CD4-positive, alpha-beta T cell treated with Interleukin-6 at 100 ng/mL for 8 hours (primary cell): Measurements from ENCODE around the gene KIRREL3.

ENCODE experiments used
- DNase-seq: peaks from one replicate; pipeline ENCODE4 v3.0.0-alpha.2; 2020; ENCODE audit warnings: mixed read lengths, low spot score

KIRREL3 gene

DNA sequence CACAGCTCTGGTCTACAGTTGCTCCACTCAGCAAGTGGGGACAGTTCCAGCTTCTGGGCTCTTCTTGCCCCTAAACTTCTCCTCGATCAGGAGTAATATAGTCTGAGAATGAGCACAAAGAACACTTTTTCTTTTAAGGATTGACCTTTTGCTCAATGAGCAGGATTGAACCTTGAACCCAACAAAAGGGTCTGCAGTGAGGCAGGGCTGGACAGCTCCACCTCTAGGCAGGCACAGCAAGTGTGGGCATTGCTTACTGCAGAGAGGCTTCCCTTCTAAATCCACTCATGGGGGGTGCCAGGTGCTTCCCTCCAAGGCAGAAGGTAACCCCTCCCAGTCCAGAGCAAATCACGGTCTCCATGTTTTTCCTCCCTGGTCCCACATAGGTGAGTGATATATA, 365.6 kb downstream of the KIRREL3 start:
- no peak for DNase-seq

DNA sequence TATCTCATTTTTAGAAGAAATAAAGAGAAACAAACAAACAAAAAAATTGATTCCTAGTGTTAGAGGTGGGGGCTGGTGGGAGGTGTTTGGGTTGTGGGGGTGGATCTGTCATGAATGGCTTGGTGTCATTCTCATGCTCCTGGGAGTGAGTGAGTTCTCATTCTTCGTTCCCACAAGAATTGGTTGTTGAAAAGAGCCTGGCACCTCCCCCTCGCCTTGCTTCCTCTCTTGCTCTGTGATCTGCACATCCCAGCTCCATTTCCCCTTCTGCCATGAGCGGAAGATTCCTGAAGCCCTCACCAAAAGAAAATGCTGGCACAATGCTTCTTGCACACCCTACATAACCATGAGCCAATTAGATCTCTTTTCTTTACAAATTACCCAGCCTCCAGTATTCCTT, 367.2 kb downstream of the KIRREL3 start:
- DNase-seq, result no peak

DNA sequence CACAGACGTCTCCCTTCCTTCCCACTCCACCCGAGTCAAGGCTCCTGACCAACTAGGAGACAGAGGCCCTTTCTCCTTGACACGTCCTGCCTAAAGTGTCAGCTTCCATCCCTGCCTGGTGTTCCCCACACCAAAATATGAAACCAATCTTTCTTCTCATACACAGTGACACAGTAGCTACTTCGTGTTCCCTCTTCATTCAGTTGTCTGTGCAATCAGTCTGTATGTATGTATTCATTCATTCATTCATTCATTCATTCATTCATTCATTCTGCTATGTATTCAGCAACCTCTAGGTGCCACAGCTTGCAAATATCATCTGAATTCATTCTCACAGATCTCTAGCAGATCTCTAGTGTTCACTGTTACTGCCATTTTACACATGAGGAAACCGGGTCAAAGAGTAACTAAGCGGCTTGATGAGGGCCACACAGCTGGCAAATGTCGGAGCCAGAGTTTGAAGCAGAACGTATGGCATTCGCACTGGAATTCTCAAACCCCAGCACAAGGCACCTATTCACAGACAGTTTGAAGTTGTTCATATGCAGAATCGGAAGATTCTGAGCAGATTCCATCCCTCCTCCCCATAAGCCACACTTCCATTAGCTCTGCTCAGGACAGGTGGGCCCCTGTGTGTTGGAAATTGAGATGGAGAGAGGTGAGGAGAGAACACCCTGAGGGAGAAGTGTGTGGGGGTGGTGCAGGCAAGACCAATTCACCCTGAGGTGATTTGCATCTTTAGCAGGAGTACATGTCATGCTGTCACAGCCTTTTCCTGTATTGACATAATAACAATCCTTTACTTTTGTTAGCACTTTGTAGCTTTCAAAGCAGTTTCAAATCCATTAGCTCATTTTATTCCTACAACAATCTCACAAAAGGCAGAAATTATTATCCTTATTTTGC, 369.4 kb downstream of the KIRREL3 start:
- no peak for DNase-seq

DNA sequence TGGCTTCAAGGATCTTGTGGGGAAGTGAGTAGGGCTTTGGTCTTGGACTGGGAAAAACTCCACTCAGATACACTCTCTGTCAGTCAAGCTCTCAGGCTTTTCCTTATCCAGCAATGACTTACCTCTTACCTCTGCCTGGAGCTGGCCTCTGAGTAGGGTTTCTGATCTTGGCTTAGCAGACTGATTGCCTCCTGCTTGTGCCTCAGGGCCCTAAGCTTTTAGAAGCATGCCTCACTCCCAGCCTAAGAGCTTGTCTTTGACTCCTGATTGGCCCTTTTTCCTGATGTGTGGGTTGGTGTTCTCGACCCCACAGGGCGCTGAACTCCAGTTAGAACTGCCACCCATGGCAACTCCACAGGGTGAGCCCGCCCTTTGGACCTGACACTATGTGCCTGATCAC, 370.1 kb downstream of the KIRREL3 start:
- DNase-seq, result no peak

DNA sequence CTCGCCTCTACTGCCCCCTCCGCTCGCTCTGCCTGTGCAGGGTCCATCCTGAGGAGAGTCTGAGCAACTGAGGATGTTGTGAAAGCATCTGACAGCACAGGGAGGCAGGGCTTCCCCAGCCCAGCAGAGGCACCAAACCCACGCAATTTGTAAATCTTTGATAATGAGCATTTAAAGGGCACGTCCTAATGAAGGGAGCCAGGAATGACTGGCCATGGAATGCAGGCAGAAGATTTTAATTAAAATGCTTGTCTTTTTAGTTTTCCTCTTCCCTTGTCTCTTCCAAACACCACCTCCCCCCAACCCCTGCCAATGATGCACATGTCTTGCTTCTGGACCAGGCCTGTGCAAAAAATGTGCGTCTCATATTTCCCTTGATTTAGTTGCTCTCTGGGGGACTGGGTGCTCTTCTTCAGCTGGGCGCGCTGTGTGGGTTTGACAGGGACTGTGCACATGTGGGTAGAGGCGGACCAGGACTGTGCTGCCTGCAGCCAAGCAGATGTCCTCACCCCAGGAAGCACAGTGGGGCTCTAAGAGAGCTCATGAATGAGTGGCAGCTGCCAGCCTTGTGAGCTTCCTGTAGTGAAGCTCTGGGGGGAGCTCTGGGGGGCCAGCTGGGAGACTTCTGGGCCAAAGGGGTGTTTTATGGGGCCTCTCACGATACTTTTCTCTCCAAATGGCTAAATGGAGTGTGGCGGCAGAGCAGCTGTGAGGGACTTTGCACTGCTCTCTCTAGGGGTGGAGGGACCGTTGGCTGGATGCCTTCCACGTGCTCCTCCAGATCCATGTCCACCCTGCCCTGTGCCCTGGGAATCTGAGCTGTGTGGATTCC, 371.6 kb downstream of the KIRREL3 start:
- DNase-seq, result no peak

DNA sequence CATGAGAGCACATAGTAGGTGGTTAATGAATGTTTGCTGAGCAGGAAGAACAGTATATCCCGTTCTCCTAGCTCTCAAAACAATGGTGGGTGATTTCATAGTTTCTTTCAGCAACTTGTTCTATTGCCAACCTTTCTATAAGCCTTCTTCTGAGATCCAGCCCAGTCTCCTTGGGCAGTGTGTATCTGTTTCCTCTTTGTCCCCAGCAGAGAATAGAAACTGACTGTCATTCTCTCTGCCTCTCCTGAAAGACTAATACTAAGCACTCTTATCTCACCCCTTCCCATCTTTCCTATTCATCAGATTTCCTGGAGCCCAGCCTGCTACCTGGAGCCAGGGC, 372.1 kb downstream of the KIRREL3 start:
- no peak for DNase-seq

DNA sequence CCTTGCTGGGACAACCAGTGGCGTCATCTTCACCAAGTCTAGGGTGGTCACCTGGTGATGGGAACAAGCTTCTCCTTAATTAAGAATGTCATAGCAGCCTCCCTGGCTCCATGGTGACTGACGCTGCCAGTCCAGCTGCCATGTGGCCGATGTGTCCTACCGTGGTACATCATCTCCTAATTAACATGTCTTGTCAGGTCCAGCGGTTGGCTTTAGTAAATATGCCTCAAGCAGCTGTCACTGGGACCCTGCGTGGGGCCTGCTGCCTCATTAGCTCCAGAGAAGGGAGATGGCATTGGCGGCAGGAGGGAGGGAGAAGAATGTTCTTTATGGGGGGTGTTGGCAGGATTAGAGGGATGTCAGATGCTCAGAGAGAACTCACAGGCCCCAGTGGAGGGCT, 373.1 kb downstream of the KIRREL3 start:
- DNase-seq, result no peak

DNA sequence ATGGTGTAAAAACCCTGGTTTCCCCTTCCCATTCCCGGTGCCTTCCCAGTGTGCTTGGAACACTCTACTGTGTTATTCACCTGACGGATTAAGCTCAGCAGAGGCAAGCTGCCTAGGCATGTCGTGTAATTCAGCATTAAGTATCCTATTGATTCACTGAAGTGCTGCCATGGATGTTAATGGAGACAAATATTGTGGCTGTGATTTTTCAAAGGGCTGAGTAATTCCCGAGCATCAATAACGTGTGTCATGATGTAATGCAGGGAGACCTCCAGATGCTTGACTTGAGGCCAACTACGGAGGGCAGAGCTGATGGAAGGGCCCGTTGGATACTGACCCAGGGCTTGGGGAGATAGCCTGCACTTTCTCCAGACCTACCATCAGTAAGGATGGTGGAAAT, 376.1 kb downstream of the KIRREL3 start:
- no peak for DNase-seq

DNA sequence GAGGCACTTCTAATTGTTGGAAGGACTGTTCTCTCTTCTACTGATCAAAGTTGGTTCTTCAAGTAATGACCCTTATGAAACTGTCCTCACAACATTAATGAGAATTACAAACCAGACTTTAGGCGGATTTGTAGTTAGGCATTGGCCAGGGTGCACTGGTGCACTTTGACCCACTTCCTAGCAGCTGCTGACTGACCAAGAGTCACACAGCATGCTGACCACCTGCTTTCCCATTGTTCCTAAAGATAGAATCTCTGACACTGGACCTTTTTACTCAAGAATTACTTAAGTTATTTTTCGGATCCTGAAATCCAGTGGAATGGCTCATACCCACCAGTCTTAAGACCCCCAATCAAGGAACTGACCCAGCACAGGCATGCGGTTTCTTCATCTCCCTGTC, 381.1 kb downstream of the KIRREL3 start:
- DNase-seq, result no peak

DNA sequence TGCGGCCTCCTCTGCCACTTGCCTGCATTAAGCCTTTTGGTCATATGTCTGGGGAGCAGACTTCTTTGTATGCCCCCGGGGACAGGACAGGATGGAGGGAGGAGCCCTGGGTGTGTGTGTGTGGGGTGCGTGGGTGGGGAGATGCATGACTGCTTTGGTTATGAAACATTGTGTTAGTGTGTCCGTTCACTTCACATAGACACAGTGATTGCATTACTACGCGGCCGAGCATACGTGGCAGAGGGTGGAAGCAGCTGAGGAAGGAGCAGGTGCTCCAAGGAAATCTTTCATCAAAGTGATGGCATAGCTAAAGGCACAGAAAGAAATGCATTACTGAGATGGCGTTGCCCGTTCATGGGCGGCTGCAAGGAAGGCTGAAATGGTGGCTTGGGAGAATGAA, 384.7 kb downstream of the KIRREL3 start:
- DNase-seq, result no peak

DNA sequence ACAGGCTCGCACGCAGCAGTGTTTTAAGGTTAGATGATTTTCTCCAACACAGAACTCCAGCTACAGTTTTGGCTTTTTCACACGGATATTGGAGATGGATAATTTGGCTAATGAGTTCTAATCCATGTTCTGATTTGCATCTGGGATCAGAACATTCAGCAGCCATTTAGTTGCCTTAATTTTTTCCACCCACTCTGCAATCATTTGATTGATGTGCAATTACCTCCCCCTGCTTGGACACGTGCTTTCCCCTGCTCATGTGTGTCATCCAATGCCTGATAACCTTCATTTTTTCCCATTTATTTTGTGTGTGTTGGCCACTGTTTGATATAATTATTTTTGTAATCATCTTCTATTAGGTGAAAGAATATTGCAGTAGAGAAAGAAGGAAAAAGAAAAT, 387.3 kb downstream of the KIRREL3 start:
- DNase-seq, result no peak

DNA sequence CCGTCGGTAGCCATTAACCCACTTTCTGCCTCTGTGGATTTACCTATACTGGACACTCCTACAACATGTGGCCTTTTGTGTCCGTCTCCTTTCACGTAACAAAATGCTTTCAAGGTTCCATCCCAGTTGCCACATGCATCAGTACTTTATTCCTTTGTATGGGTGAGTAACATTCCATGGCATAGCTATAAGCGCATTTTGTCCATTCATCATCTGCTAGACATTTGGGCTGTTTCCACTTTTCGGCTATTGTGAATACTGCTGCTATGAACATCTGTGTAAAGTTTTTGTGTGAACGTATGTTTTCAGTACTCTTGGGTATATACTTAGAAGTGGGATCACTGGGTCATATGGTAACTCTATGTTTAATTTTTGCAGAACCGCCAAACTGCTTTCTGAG, 387.9 kb downstream of the KIRREL3 start:
- no peak for DNase-seq

DNA sequence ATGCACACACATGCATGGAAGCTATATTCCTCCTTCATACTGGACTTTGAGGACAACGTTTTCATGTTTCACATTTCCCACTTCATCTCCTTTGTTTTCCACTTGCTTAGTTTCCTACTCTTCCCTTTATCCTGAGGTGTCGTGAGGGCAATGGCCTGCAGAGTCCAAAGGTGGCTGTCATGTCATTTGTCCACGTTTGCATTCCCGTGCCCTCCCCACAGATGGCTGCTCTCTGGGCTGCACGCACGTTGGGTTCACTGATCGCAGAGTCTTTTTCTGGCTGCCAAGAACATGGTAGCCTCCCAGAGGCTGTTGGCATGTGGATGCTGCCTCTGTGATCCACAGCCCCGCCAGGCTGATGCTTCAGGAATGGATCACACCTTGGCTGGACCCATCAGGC, 389.1 kb downstream of the KIRREL3 start:
- DNase-seq, result no peak

DNA sequence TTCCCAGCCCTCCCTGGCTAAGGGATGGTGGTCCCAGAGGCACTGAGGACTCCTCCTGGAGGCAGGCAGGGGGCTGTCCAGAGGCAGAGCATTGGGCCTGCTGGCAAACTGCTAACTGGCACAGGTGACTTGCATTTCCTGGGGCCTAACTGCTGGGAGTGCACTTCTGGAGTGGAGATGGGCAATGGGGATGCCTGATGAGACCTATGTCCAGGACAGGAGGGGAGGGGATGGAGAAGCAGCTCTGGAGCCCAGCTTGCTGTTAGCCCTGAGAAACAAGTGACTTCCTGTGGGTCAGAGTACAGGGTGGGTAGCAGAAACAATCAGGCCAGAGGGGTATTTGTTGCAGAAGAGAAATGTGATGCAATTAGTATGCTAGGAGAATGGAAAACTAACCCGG, 391.9 kb downstream of the KIRREL3 start:
- DNase-seq, result no peak

DNA sequence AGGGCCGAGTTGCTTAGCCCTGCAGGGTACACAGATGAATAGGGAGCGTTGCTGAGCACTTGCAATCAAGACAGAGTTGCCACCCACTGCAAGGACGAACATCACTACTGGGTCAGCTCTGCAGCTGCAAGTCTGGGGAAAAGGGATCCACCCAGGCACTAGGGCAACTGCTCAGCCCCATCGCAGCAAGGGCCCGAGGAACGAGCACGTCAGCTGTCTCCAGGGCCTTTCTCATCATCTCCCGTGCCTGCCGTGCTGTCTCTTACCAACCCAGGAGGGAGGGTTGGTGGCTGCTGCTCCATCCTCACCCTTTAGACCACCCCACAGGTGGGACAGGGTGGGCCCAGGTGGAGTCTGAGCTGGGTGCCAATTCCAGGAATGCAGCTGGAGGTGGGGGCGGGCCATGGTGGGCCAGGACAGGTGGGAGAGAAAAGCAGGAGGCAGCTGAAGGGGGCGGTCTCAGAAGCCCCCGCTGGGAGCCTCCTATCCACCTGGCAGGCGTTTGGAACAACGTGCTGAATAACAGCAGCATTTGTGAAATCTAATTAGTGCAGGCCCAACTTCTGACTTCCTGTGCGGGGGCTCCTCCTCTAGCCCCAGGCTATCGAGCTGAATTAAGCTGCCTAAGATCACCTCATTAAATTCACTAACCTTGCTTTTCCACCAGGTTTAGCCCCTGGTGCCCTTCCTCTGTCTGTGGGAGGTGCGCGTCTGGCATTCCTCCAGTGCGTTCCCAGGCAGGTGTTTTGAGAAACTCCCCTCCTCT, 392.6 kb downstream of the KIRREL3 start:
- no peak for DNase-seq

DNA sequence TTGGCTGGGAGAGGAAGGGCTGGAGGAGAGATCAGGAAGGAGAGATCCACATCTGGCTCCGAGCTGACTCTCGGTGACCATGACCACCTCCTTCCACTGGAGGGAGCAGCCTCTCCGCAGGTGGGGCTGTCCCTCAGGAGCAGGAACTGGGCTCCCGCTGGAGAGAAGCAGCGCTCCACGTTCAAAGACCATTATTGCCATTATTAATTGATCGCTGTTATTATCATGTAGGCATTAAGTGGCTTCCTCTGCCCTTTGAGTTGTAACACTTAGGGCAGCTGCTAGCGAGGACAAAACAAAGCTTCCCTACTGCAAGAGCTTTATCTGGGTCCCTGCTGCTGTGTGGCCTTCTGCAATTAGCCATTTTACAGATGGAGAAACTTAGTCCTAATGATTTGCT, 393.2 kb downstream of the KIRREL3 start:
- no peak for DNase-seq

DNA sequence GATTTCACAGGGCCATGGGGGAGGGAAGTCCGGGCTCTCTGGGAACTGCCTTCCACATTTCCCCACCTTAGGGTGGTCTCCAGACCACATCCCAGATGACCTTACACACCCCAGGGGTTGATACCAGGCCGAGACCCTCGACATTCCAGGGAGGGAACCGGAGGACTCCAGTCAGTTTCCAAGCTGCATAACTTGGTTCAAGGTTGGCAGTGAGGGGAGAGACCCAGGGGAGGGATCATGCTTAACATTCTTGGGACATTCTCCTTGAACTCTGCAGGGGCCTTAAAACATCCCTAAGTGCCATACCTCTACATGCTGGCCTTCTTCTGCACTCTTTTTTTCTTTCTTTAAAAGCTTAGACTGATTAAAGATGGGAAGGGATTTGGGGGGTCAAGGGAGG, 394.1 kb downstream of the KIRREL3 start:
- no peak for DNase-seq

DNA sequence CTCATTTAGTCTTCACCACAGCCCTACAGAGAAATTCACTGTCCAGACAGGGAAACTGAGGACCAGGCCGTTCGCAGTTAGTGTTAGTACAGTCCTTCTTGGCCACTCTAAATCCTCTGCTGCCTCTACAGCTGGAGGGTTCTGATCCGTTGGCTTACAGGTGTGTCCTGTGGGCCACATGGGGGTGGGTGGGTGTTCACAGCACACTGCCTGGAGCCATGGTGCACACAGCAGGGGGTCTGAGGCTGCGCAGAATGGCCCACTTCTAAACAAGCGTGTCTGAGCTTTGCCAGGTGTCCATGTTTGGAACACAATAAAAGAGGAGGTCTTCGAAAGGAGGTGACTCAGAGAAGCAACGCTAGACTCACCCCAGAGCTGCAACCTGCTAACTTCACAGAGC, 396.1 kb downstream of the KIRREL3 start:
- DNase-seq, result no peak

DNA sequence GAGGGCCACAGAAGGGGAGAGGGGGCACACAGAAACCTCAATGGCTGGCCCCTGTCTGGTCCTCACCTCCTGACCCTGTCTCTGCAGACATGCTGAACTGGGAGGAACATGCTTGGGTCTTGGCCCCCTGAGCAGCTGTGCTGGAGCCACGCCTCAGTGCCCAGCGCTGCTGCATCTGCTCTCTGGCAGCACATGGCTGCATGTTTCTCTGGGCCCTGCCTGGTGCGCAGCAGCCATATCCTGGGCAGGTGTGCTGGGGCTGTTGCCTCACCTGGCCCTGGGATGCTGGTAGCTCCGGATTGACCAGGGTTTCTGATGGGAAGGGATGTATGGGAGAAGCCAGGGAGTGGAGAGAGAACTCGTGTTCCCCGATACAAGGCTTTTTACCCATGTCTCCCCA, 397.1 kb downstream of the KIRREL3 start:
- no peak for DNase-seq

DNA sequence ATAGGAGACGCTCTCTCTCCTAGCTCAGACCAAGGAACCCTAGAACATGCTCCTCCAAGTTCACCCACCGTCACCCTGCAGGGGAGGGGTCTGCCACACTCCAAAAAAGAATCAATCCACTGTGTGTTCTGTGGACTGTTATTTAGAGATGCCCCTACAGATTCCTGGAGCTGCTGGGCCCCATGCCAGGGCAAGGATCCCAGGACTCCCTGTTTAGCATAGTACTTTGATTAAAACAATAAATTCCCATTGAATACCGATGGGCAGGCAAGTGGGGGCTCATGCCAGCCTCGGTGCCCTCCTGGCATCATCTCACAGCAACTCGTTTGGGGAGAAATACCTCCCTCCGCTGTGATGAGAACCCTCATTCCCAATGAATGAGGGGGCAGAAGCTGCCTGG, 397.6 kb downstream of the KIRREL3 start:
- no peak for DNase-seq

DNA sequence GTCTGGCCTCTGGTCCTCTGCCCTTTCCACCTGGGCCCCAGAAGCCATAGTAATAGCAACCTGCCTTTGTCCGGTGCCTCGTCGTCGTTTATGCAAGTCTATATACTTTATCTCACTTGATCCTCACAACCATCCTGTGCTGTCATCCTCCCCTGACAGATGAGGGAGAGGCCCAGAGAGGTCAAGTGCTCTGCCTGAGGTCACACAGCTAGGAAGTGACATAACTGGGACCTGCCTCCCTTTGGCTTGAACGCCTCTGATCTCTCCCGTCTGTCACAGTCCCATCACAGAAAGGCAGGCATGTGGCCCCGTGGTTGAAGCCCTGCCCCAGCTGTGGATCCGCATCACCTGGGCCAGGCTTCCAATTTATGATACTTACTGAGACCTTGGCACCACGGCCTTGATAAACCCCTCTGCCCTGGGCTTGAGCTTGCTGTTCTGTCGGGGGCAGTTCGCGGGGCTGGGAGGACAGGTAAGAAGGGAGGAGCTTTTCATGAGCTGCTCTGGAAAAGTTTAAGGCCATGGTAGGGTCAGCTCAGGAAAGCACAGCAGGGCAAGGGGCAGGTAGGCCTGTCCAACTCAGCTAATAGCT, 398.1 kb downstream of the KIRREL3 start:
- no peak for DNase-seq

DNA sequence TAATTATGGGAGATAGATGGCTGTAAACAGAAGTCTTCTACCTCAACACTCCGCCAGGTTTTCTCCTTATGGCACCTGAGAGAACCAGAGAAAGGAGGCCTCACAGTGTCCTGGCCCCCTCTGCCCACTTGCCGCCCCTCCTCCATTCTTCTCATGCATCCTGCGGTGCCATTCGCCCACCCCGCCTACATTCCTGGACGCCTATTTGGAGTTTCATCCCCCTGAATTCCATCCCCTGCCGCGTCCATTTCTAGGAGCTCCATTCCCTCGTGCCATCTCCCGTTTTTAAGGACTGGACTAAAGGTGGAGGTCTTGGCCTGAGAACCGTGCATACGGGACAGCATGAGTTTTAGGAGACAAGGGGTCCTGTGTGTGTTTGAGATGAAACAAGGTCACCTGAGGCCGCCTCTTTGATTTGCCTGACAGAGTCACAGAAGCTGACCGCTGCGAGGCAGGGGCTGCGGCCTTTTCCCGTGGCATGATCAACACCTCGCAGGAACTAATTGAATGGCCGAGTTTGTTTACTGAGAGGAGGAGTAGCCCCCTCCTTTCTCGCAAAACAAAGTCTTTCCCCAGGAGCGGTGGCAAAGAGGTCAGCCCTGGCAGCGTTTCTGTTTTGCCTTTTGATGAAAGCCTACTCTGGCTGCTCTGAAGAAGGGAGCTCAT, 398.9 kb downstream of the KIRREL3 start:
- no peak for DNase-seq
